Measurements from ENCODE around the gene LY6G5C. TPM values are rescaled to one million over a fixed set of nuclear protein-coding genes. Genes with fewer than 3 reads are reported as not detected.

LY6G5C gene
- total RNA-seq, 1 donor from 2014 or later = 3.4 TPM

- Histone ChIP-seq H3K4me1 (no peaks in the 10 kb centered on the region), H3K4me3 (no peak overlapping the region), H3K27me3 (no peaks in the 10 kb centered on the region), H3K27ac (no peak overlapping the region), H3K36me3 (peaks cover 100% of the 10 kb centered on the region), H3K9me3 (no peaks in the 10 kb centered on the region)
- DNase-seq (no peak), ATAC-seq (no peak)
- intact Hi-C loops (cut with DNase I) = loop anchor here (10.0 kb wide), 1 partner anchor 143 kb away; no protein-coding TSS in a partner anchor
- TF ChIP-seq CTCF (IDR thresholded peaks at IDR 0.05) = no peak
Observed at GRCh38 chr6:31691564-31692108, 10.8 kb upstream of the LY6G5C start.

GRCh38 chr6:31691078-31691463, 10.2 kb upstream of the LY6G5C start:
- no peak for DNase-seq
- no peak overlapping the region for H3K27ac ChIP-seq
- no peak overlapping the region for H3K4me3 ChIP-seq
- intact Hi-C loops (cut with DNase I) = loop anchor here (10.0 kb wide), 1 partner anchor 144 kb away; no protein-coding TSS in a partner anchor
- peaks cover 100% of the 10 kb centered on the region for H3K36me3 ChIP-seq
- no peaks in the 10 kb centered on the region for H3K27me3 ChIP-seq
- H3K9me3 ChIP-seq = no peaks in the 10 kb centered on the region
- ATAC-seq = no peak
- H3K4me1 ChIP-seq = no peaks in the 10 kb centered on the region
- no peak for TF ChIP-seq CTCF (IDR thresholded peaks at IDR 0.05)

GRCh38 chr6:31690231-31691077, 9.6 kb upstream of the LY6G5C start:
- Histone ChIP-seq H3K4me1 (no peaks in the 10 kb centered on the region), H3K4me3 (no peak overlapping the region), H3K9me3 (no peaks in the 10 kb centered on the region), H3K36me3 (peaks cover 97% of the 10 kb centered on the region), H3K27me3 (no peaks in the 10 kb centered on the region), H3K27ac (no peak overlapping the region)
- no peak for TF ChIP-seq CTCF (IDR thresholded peaks at IDR 0.05)
- ATAC-seq (no peak), DNase-seq (no peak)
- intact Hi-C loops (cut with DNase I) = loop anchor here (10.0 kb wide), 1 partner anchor 144 kb away; no protein-coding TSS in a partner anchor

GRCh38 chr6:31689249-31690110, 8.6 kb upstream of the LY6G5C start:
- H3K27ac ChIP-seq = no peak overlapping the region
- H3K27me3 ChIP-seq = no peaks in the 10 kb centered on the region
- no peaks in the 10 kb centered on the region for H3K4me1 ChIP-seq
- no peak for ATAC-seq
- intact Hi-C loops (cut with DNase I) = loop anchor here (10.0 kb wide), 1 partner anchor 145 kb away; no protein-coding TSS in a partner anchor
- peak; percentile 25 for TF ChIP-seq CTCF (IDR thresholded peaks at IDR 0.05)
- H3K36me3 ChIP-seq = peaks cover 88% of the 10 kb centered on the region
- no peak for DNase-seq
- H3K4me3 ChIP-seq = no peak overlapping the region
- no peaks in the 10 kb centered on the region for H3K9me3 ChIP-seq

GRCh38 chr6:31687860-31688693, 7.2 kb upstream of the LY6G5C start:
- Histone ChIP-seq H3K27ac (no peak overlapping the region), H3K4me1 (no peaks in the 10 kb centered on the region), H3K36me3 (peaks cover 74% of the 10 kb centered on the region), H3K27me3 (no peaks in the 10 kb centered on the region), H3K4me3 (no peak overlapping the region), H3K9me3 (no peaks in the 10 kb centered on the region)
- intact Hi-C loops (cut with DNase I) = no loop called here
- no peak for DNase-seq
- no peak for TF ChIP-seq CTCF (IDR thresholded peaks at IDR 0.05)
- no peak for ATAC-seq
